ENCODE results near the gene STXBP6.

DNA sequence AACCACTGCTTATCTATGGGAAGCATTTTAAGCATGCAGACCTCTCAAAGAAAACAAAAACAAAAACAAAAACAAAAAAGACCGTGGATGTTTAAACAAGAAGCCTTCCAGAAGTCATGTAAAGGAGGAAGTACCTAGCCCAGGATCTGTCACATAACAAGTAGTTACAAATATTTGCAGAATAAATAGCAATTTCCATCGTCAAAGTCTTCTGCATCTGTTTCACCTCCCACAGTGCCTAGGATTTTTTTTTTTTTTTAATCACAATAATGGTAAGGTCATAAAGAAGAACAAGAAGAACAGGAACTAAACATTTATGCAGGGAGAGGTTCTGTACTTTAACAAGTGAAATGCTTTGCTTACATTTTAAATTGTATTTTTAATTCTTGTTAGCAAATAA lies 2.4 kb upstream of the STXBP6 start:
- no peak for TF ChIP-seq CTCF (IDR thresholded peaks at IDR 0.05)
- peak in 2 of 3 donors; percentile 25 to 44 for TF ChIP-seq POLR2A (IDR thresholded peaks at IDR 0.05)

Data from body of pancreas (tissue), 4 donors.